HG02759 (cell line): Measurements from ENCODE around the gene KLHL22.
A peak's percentile ranks its signal among the peaks of the same experiment; 100 is the strongest.
"Not testable (repeated sequence)": the region's sequence is repeated elsewhere in the genome, so short reads cannot be mapped to it uniquely, and the experiment has no call there.

Experiments
- ATAC-seq: cut with Tn5 transposase; IDR thresholded peaks from one replicate; pipeline ENCODE4 v1.9.1; 2021; ENCODE audit warnings: mild to moderate bottlenecking, moderate library complexity; ENCODE audit not compliant: unreplicated experiment

Gene KLHL22

GRCh38 chr22:20494978-20495860, at the start of gene KLHL22:
TSS of gene KLHL22 (minus strand) at chr22:20495795. CDS start at chr22:20489211, 6,584 bp downstream.
- peak; percentile 53 for ATAC-seq

GRCh38 chr22:20545318-20545634, 49.7 kb upstream of the KLHL22 start:
- not testable (repeated sequence) for ATAC-seq

GRCh38 chr22:20542736-20543135, 47.1 kb upstream of the KLHL22 start:
- ATAC-seq, result no peak

GRCh38 chr22:20542055-20542454, 46.5 kb upstream of the KLHL22 start:
- no peak for ATAC-seq

GRCh38 chr22:20538875-20539274, 43.3 kb upstream of the KLHL22 start:
- not testable (repeated sequence) for ATAC-seq

GRCh38 chr22:20537983-20538382, 42.4 kb upstream of the KLHL22 start:
- ATAC-seq, result no peak

- ATAC-seq, result no peak
Observed at GRCh38 chr22:20537325-20537756, 41.7 kb upstream of the KLHL22 start.

GRCh38 chr22:20536590-20537324, 41.2 kb upstream of the KLHL22 start:
- ATAC-seq, result no peak

GRCh38 chr22:20533879-20534265, 38.3 kb upstream of the KLHL22 start:
- no peak for ATAC-seq

GRCh38 chr22:20533095-20533878, 37.7 kb upstream of the KLHL22 start:
- no peak for ATAC-seq

- no peak for ATAC-seq
Observed at GRCh38 chr22:20532256-20532993, 36.8 kb upstream of the KLHL22 start.

- ATAC-seq, result no peak
Observed at GRCh38 chr22:20531404-20532201, 36.0 kb upstream of the KLHL22 start.

- ATAC-seq, result no peak
Observed at GRCh38 chr22:20531154-20531403, 35.5 kb upstream of the KLHL22 start.

- no peak for ATAC-seq
Observed at GRCh38 chr22:20530368-20531153, 35.0 kb upstream of the KLHL22 start.

- no peak for ATAC-seq
Observed at GRCh38 chr22:20528405-20528978, 32.9 kb upstream of the KLHL22 start.

- no peak for ATAC-seq
Observed at GRCh38 chr22:20526628-20527355, 31.2 kb upstream of the KLHL22 start.

GRCh38 chr22:20526305-20526627, 30.7 kb upstream of the KLHL22 start:
- ATAC-seq, result no peak

- no peak for ATAC-seq
Observed at GRCh38 chr22:20525048-20525447, 29.5 kb upstream of the KLHL22 start.
